Activated B cell treated with CpG ODN at 0.5 μM for 24 hours (primary cell): ENCODE measurements around the gene ZSCAN22. TPM values are rescaled to one million over a fixed set of nuclear protein-coding genes. Genes with fewer than 3 reads are reported as not detected.

Experiments used
- ATAC-seq: fragments of 200-7000 bp; cut with Tn5 transposase; one replicate; pipeline ENCODE4 v1.10.0; 2021; ENCODE audit warnings: low read depth, mild to moderate bottlenecking, moderate library complexity
- CTCF ChIA-PET: fragments of 350-600 bp; sonication (Branson Sonifier 250); formaldehyde crosslinking; loops from one replicate; lab custom pipeline; 2021; ENCODE audit warnings: antibody characterized with exemption; lab: Charles Lee
- POLR2A ChIA-PET: fragments of 350-600 bp; sonication (Branson Sonifier 250); formaldehyde crosslinking; loops from one replicate; lab custom pipeline; 2021; ENCODE audit warnings: antibody characterized with exemption; lab: Charles Lee
- DNase-seq: peaks from one replicate; pipeline ENCODE4 v3.0.0; 2022
- H3K27ac Mint-ChIP-seq: one replicate; pipeline ENCODE4 v1.8.0; 2020; ENCODE audit warnings: mixed read lengths
- H3K27me3 Mint-ChIP-seq: one replicate; pipeline ENCODE4 v1.8.0; 2021; ENCODE audit warnings: mixed read lengths
- H3K36me3 Mint-ChIP-seq: one replicate; pipeline ENCODE4 v1.8.0; 2021; ENCODE audit warnings: low read depth, mixed read lengths
- H3K4me1 Mint-ChIP-seq: one replicate; pipeline ENCODE4 v1.8.0; 2021; ENCODE audit warnings: mixed read lengths
- H3K4me3 Mint-ChIP-seq: one replicate; pipeline ENCODE4 v1.8.0; 2020; ENCODE audit warnings: mild to moderate bottlenecking, mixed read lengths
- H3K9me3 Mint-ChIP-seq: one replicate; pipeline ENCODE4 v1.8.0; 2020; ENCODE audit warnings: mixed read lengths
- CTCF ChIP-seq: fragments of 200-600 bp; IDR thresholded peaks from one replicate; pipeline ENCODE4 v1.8.0; 2022; ENCODE audit warnings: antibody characterized with exemption, mild to moderate bottlenecking
- intact Hi-C: fragments of 100-400 bp; cut with micrococcal nuclease; formaldehyde crosslinking; loops from one replicate; pipeline ENCODE4 v1.15.1; 2024
- total RNA-seq: library from RNA; stranded (reverse); gene quantifications from 2 replicates; pipeline ENCODE4 v1.2.3, GENCODE V29; 2022

The ZSCAN22 gene
- total RNA-seq, 1 donor from 2014 or later: 4.7 TPM

- TF ChIP-seq CTCF: no peak
- intact Hi-C loops: no loop called here
- DNase-seq: no peak
- Mint-ChIP-seq H3K27me3 (no peaks in the 10 kb centered on the region), H3K4me1 (no peaks in the 10 kb centered on the region), H3K36me3 (peaks cover 53% of the 10 kb centered on the region), H3K9me3 (no peaks in the 10 kb centered on the region), H3K4me3 (no peak overlapping the region), H3K27ac (no peak overlapping the region)
- POLR2A ChIA-PET: no interaction called here
- no peak for ATAC-seq
- CTCF ChIA-PET: no interaction called here
Observed at GRCh38 chr19:58315580-58315979, 11.2 kb upstream of the ZSCAN22 start.

GRCh38 chr19:58317476-58318072 is 9.2 kb upstream of the ZSCAN22 start:
- ATAC-seq (no peak), DNase-seq (no peak)
- CTCF ChIA-PET: no interaction called here
- Mint-ChIP-seq H3K36me3 (peaks cover 37% of the 10 kb centered on the region), H3K27me3 (no peaks in the 10 kb centered on the region), H3K9me3 (no peaks in the 10 kb centered on the region), H3K4me3 (no peak overlapping the region), H3K4me1 (no peaks in the 10 kb centered on the region), H3K27ac (no peak overlapping the region)
- intact Hi-C loops: no loop called here
- POLR2A ChIA-PET: interaction anchor here (1.3 kb wide), 1 partner anchor 12 kb away, joined by 8 read pairs; the partner anchor contains the start of gene ERVK3-1
- no peak for TF ChIP-seq CTCF

GRCh38 chr19:58318297-58318696 is 8.5 kb upstream of the ZSCAN22 start:
- Mint-ChIP-seq H3K4me3 (no peak overlapping the region), H3K27ac (no peak overlapping the region), H3K4me1 (no peaks in the 10 kb centered on the region), H3K9me3 (no peaks in the 10 kb centered on the region), H3K36me3 (peaks cover 30% of the 10 kb centered on the region), H3K27me3 (no peaks in the 10 kb centered on the region)
- TF ChIP-seq CTCF: no peak
- POLR2A ChIA-PET: interaction anchor here (1.0 to 1.2 kb wide), 2 partner anchors 44 to 63 kb away, joined by 3 to 4 read pairs; partner anchors contain the start of genes ZNF497 and ZNF837
- ATAC-seq (no peak), DNase-seq (no peak)
- intact Hi-C loops: no loop called here
- CTCF ChIA-PET: no interaction called here

GRCh38 chr19:58319241-58319640 is 7.6 kb upstream of the ZSCAN22 start:
- intact Hi-C loops: no loop called here
- Mint-ChIP-seq H3K4me3 (no peak overlapping the region), H3K27ac (no peak overlapping the region), H3K27me3 (no peaks in the 10 kb centered on the region), H3K36me3 (peaks cover 21% of the 10 kb centered on the region), H3K9me3 (no peaks in the 10 kb centered on the region), H3K4me1 (no peaks in the 10 kb centered on the region)
- DNase-seq: no peak
- no peak for TF ChIP-seq CTCF
- POLR2A ChIA-PET: interaction anchor here (1.0 to 1.2 kb wide), 2 partner anchors 43 to 62 kb away, joined by 3 to 4 read pairs; partner anchors contain the start of genes ZNF497 and ZNF837
- CTCF ChIA-PET: no interaction called here
- ATAC-seq: no peak

- ChIA-PET POLR2A (interaction anchor here (0.9 to 2.1 kb wide), 5 partner anchors 20 to 194 kb away, joined by 3 to 24 read pairs (median 16); partner anchors contain the start of genes ERVK3-1, ZBTB45, ZNF324B and ZNF497), CTCF (interaction anchor here (1.5 to 2.1 kb wide), 2 partner anchors 20 to 194 kb away, joined by 3 to 5 read pairs; partner anchors contain the start of gene ZBTB45)
- peaks cover 2% of the 10 kb centered on the region for H3K4me1 Mint-ChIP-seq
- H3K27ac Mint-ChIP-seq: no peak overlapping the region
- H3K36me3 Mint-ChIP-seq: peaks cover 2% of the 10 kb centered on the region
- DNase-seq (no peak), ATAC-seq (no peak)
- intact Hi-C loops: loop anchor here (1.0 to 2.0 kb wide), 6 partner anchors 20 to 915 kb away; partner anchors contain the start of genes ERVK3-1, ZNF132, ZNF17 and ZNF324
- H3K27me3 Mint-ChIP-seq: no peaks in the 10 kb centered on the region
- no peak for TF ChIP-seq CTCF
- H3K9me3 Mint-ChIP-seq: no peaks in the 10 kb centered on the region
- H3K4me3 Mint-ChIP-seq: no peak overlapping the region
Observed at GRCh38 chr19:58325311-58326022, 1.3 kb upstream of the ZSCAN22 start.
